ENCODE measurements around the gene KIRREL3. TPM values are rescaled to one million over a fixed set of nuclear protein-coding genes. Genes with fewer than 3 reads are reported as not detected.

Gene KIRREL3
- total and polyA plus RNA-seq, 2 donors (not counting 3 experiments of a cell fraction or from before 2014, with no cell fraction given): not detected

DNA sequence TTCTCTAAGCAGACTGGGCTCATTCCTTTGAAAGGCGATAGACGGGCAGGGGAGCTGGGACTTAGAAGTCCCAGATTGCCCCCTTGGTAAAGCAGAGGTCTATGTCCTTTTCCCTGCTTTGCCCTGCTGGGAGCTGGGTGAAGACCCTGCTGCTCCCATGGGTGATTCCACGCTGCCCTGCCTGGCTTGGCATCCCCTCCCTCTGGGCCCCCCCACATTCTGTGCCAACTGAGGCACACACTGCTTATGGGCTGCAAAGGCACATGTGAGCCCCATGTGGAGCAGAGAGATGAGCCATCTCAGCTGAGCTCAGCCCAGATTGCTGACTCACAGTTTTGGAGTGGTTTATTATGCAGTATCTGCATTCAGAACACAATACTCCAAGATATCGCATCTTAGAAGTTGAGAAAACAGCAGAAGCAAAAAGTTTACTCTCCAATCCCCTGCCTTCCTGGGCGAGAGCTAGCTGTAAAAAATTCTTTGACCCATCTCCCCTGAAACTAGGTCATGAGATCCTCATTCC is 517.9 kb downstream of the KIRREL3 start:
- Histone ChIP-seq H3K9me1 (replicated peaks; ENCODE audit: control insufficient read depth, extremely low read depth, insufficient read depth, low read length) (no peaks in the 10 kb centered on the region), H3K79me2 (ENCODE audit: control insufficient read depth, insufficient read depth, low read length) (no peaks in the 10 kb centered on the region), H3K27ac (ENCODE audit: insufficient read depth, low read depth, low read length) (no peak overlapping the region), H2AFZ (ENCODE audit: low read depth, low read length) (no peak overlapping the region), H3K9me3 (replicated peaks; ENCODE audit: control insufficient read depth, insufficient read depth, low read length) (no peaks in the 10 kb centered on the region), H3K4me1 (ENCODE audit: control insufficient read depth, extremely low read depth, insufficient read depth, low read length) (no peaks in the 10 kb centered on the region), H3K36me3 (ENCODE audit: control insufficient read depth in 2 of 2, extremely low read depth in 1 of 2, insufficient read depth in 2 of 2, low read length in 2 of 2) (no peaks in the 10 kb centered on the region), H3K9ac (replicated peaks; ENCODE audit: extremely low read depth, insufficient read depth, low read length) (no peak overlapping the region), H3K27me3 (ENCODE audit: control insufficient read depth in 2 of 2, insufficient read depth in 2 of 2, low read length in 2 of 2) (peaks cover 0 to 2% of the 10 kb centered on the region in 2 experiments), H3K4me2 (ENCODE audit: insufficient read depth, low read length) (no peak overlapping the region), H4K20me1 (replicated peaks; ENCODE audit: control insufficient read depth, extremely low read depth, insufficient read depth, low read length) (no peaks in the 10 kb centered on the region), H3K4me3 (replicated peaks in 1 of 3; ENCODE audit: insufficient read depth in 1 of 3, low read depth in 1 of 3, low read length in 3 of 3) (no peak overlapping the region)
- intact Hi-C loops (cut with micrococcal nuclease) (no loop called here), dilution Hi-C loops (cut with MboI; ENCODE audit: extremely low pct_ligation_motif_present, low sequenced_read_pairs) (no loop called here)
- BruUV-seq (replicated peaks): no TSS peak
- DNase-seq (ENCODE audit: low read depth, low spot score) (no peak), FAIRE-seq (no peak)
- TF ChIP-seq EZH2 (IDR thresholded peaks at IDR 0.05; ENCODE audit: borderline replicate concordance, low read depth, low read length, severe bottlenecking): no peak
- no peak for TF ChIP-seq POLR2AphosphoS5 (IDR thresholded peaks at IDR 0.05; ENCODE audit: insufficient read depth, low read depth, low read length)
- TF ChIP-seq, protein P1, sequence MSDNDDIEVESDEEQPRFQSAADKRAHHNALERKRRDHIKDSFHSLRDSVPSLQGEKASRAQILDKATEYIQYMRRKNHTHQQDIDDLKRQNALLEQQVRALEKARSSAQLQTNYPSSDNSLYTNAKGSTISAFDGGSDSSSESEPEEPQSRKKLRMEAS (IDR thresholded peaks at IDR 0.05; ENCODE audit: insufficient read depth, insufficient read length): no peak
- TF ChIP-seq MYC (IDR thresholded peaks at IDR 0.05; ENCODE audit: low read depth, low read length): no peak
- no peak for TF ChIP-seq POLR2A (IDR thresholded peaks at IDR 0.05; ENCODE audit: low read depth, low read length)
- no peak for TF ChIP-seq JUN (IDR thresholded peaks at IDR 0.05; ENCODE audit: borderline replicate concordance, insufficient read depth, insufficient read length, low read depth)
- TF ChIP-seq, protein P2, sequence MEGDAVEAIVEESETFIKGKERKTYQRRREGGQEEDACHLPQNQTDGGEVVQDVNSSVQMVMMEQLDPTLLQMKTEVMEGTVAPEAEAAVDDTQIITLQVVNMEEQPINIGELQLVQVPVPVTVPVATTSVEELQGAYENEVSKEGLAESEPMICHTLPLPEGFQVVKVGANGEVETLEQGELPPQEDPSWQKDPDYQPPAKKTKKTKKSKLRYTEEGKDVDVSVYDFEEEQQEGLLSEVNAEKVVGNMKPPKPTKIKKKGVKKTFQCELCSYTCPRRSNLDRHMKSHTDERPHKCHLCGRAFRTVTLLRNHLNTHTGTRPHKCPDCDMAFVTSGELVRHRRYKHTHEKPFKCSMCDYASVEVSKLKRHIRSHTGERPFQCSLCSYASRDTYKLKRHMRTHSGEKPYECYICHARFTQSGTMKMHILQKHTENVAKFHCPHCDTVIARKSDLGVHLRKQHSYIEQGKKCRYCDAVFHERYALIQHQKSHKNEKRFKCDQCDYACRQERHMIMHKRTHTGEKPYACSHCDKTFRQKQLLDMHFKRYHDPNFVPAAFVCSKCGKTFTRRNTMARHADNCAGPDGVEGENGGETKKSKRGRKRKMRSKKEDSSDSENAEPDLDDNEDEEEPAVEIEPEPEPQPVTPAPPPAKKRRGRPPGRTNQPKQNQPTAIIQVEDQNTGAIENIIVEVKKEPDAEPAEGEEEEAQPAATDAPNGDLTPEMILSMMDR (IDR thresholded peaks at IDR 0.05; ENCODE audit: extremely low read depth in 1 of 2, insufficient read depth in 1 of 2, low read depth in 1 of 2, low read length in 2 of 2): no peak
- TF ChIP-seq FOS (IDR thresholded peaks at IDR 0.05; ENCODE audit: borderline replicate concordance, insufficient read depth, low read length): no peak
- no peak for TF ChIP-seq GATA2 (IDR thresholded peaks at IDR 0.05; ENCODE audit: insufficient read depth, insufficient read length, low read depth, low read length)
- ChIA-PET POLR2A (no interaction called here), CTCF (interaction anchor here (0.6 to 7.7 kb wide), 6 partner anchors 18 to 508 kb away, joined by 3 to 437 read pairs (median 4); partner anchors contain the start of gene DCPS)

All from endothelial cell of umbilical vein (primary cell).